ENCODE measurements around the gene TBC1D7. TPM values are rescaled to one million over a fixed set of nuclear protein-coding genes. Genes with fewer than 3 reads are reported as not detected.

The TBC1D7 gene
- total RNA-seq, 1 experiment from 2014 or later = 44.9 TPM

Other genes with a start within 250 kb of the TBC1D7 start
- gene GFOD1, start 159.1 kb upstream of the TBC1D7 start, total RNA-seq (2021) = 5.2 to 8.5 TPM (median 5.8 TPM) in 3 replicates
- gene SIRT5, start 246.1 kb upstream of the TBC1D7 start, total RNA-seq (2021) = 11.8 to 16.3 TPM (median 15.5 TPM) in 3 replicates

Measured in WTC11 (cell line).